NCI-H187 (cell line): ENCODE measurements around the gene DOK6.

Experiments used
- DNase-seq, 2 experiments: peaks; one replicate each; lab custom pipeline; 2025; lab: John Stamatoyannopoulos, UW

DOK6 gene

GRCh38 chr18:69435000-69435399, 34.3 kb downstream of the DOK6 start:
- no peak for DNase-seq

GRCh38 chr18:69444221-69444620, 43.5 kb downstream of the DOK6 start:
- no peak for DNase-seq

- DNase-seq, result no peak
Observed at GRCh38 chr18:69447886-69448285, 47.2 kb downstream of the DOK6 start.

- no peak for DNase-seq
Observed at GRCh38 chr18:69455125-69455524, 54.4 kb downstream of the DOK6 start.

GRCh38 chr18:69469444-69469919, 68.8 kb downstream of the DOK6 start:
- no peak for DNase-seq

- no peak for DNase-seq
Observed at GRCh38 chr18:69480460-69480859, 79.8 kb downstream of the DOK6 start.

- DNase-seq, result no peak
Observed at GRCh38 chr18:69483574-69483973, 82.9 kb downstream of the DOK6 start.

GRCh38 chr18:69484699-69485396, 84.2 kb downstream of the DOK6 start:
- no peak for DNase-seq

- no peak for DNase-seq
Observed at GRCh38 chr18:69487488-69488394, 87.1 kb downstream of the DOK6 start.

- DNase-seq, result no peak
Observed at GRCh38 chr18:69490072-69490471, 89.4 kb downstream of the DOK6 start.

- DNase-seq, result no peak
Observed at GRCh38 chr18:69490813-69491212, 90.1 kb downstream of the DOK6 start.

- no peak for DNase-seq
Observed at GRCh38 chr18:69491576-69491975, 90.9 kb downstream of the DOK6 start.

- no peak for DNase-seq
Observed at GRCh38 chr18:69492861-69493260, 92.2 kb downstream of the DOK6 start.

- no peak for DNase-seq
Observed at GRCh38 chr18:69494841-69495240, 94.2 kb downstream of the DOK6 start.

GRCh38 chr18:69495338-69495737, 94.7 kb downstream of the DOK6 start:
- no peak for DNase-seq

- DNase-seq, result no peak
Observed at GRCh38 chr18:69495841-69496533, 95.3 kb downstream of the DOK6 start.

- no peak for DNase-seq
Observed at GRCh38 chr18:69518989-69519388, 118.3 kb downstream of the DOK6 start.

GRCh38 chr18:69523582-69523981, 122.9 kb downstream of the DOK6 start:
- DNase-seq, result no peak

GRCh38 chr18:69528435-69528834, 127.7 kb downstream of the DOK6 start:
- no peak for DNase-seq

- no peak for DNase-seq
Observed at GRCh38 chr18:69529151-69529550, 128.5 kb downstream of the DOK6 start.

GRCh38 chr18:69531973-69532372, 131.3 kb downstream of the DOK6 start:
- DNase-seq, result no peak

GRCh38 chr18:69537183-69537582, 136.5 kb downstream of the DOK6 start:
- no peak for DNase-seq

GRCh38 chr18:69538849-69539248, 138.2 kb downstream of the DOK6 start:
- no peak for DNase-seq
